Parathyroid adenoma (tissue), 2 donors: ENCODE results near the gene SLC39A8.
A peak's percentile ranks its signal among the peaks of the same experiment; 100 is the strongest.

Experiments used
- H2AFZ ChIP-seq: fragments of 300-600 bp; sonication (generic); one replicate; pipeline ENCODE4 v1.7.0; 2017; ENCODE audit warnings: antibody characterized with exemption, mild to moderate bottlenecking
- H3K27ac ChIP-seq: fragments of 300-600 bp; sonication (generic); one replicate; pipeline ENCODE4 v1.7.0; 2017
- H3K27me3 ChIP-seq: fragments of 300-600 bp; sonication (generic); one replicate; pipeline ENCODE4 v1.7.0; 2017; ENCODE audit warnings: low read length; ENCODE audit not compliant: control insufficient read depth, insufficient read depth
- H3K36me3 ChIP-seq: fragments of 300-600 bp; sonication (generic); one replicate; pipeline ENCODE4 v1.7.0; 2017; ENCODE audit warnings: low read length; ENCODE audit not compliant: control insufficient read depth, insufficient read depth
- H3K4me1 ChIP-seq: fragments of 300-600 bp; sonication (generic); one replicate; pipeline ENCODE4 v1.7.0; 2017; ENCODE audit warnings: control low read depth
- H3K4me2 ChIP-seq: fragments of 300-600 bp; sonication (generic); one replicate; pipeline ENCODE4 v1.7.0; 2017; ENCODE audit warnings: low read length
- H3K4me3 ChIP-seq: fragments of 300-600 bp; sonication (generic); one replicate; pipeline ENCODE4 v1.7.0; 2017; ENCODE audit warnings: low read depth, low read length
- H3K79me2 ChIP-seq: fragments of 300-600 bp; sonication (generic); one replicate; pipeline ENCODE4 v1.7.0; 2017; ENCODE audit warnings: control low read depth
- H3K9ac ChIP-seq: fragments of 300-600 bp; sonication (generic); one replicate; pipeline ENCODE4 v1.7.0; 2017; ENCODE audit warnings: mild to moderate bottlenecking
- H3K9me3 ChIP-seq: fragments of 300-600 bp; sonication (generic); one replicate; pipeline ENCODE4 v1.7.0; 2017; ENCODE audit warnings: low read length; ENCODE audit not compliant: control insufficient read depth
- CTCF ChIP-seq: fragments of 300-600 bp; sonication (generic); IDR thresholded peaks from one replicate; pipeline ENCODE4 v1.7.0; 2017; ENCODE audit warnings: antibody characterized with exemption, mild to moderate bottlenecking
- donor health status: primary hyperparathyroidism.

The SLC39A8 gene

GRCh38 chr4:102344954-102345794 is at the start of gene SLC39A8:
Gene SLC39A8, minus strand, starts transcription at chr4:102345482. Its CDS starts 820 bp downstream, at chr4:102344662.
- Histone ChIP-seq H3K27me3 (no peaks in the 10 kb centered on the region), H3K4me3 (peak within 1 kb of the TSS; percentile 81), H2AFZ (peak within 1 kb of the TSS; percentile 88), H3K9ac (no peak within 1 kb of the TSS), H3K4me1 (peaks cover 2% of the 10 kb centered on the region), H3K27ac (peak within 1 kb of the TSS; percentile 82), H3K36me3 (no peaks in the 10 kb centered on the region), H3K79me2 (no peaks in the 10 kb centered on the region), H3K4me2 (peak within 1 kb of the TSS; percentile 67), H3K9me3 (no peaks in the 10 kb centered on the region)
- TF ChIP-seq CTCF: peak; percentile 48

GRCh38 chr4:102392033-102392744 is 46.9 kb upstream of the SLC39A8 start:
- Histone ChIP-seq H3K4me1 (no peaks in the 10 kb centered on the region), H3K9ac (no peak overlapping the region), H3K4me2 (no peak overlapping the region), H3K79me2 (no peaks in the 10 kb centered on the region), H3K4me3 (no peak overlapping the region), H3K27me3 (no peaks in the 10 kb centered on the region), H3K9me3 (no peaks in the 10 kb centered on the region), H2AFZ (no peak overlapping the region), H3K36me3 (no peaks in the 10 kb centered on the region), H3K27ac (no peak overlapping the region)
- no peak for TF ChIP-seq CTCF

GRCh38 chr4:102390438-102390837 is 45.2 kb upstream of the SLC39A8 start:
- Histone ChIP-seq H3K4me1 (no peaks in the 10 kb centered on the region), H3K27ac (no peak overlapping the region)
- TF ChIP-seq CTCF: no peak

GRCh38 chr4:102388611-102389010 is 43.3 kb upstream of the SLC39A8 start:
- Histone ChIP-seq H3K4me2 (no peak overlapping the region), H3K27me3 (no peaks in the 10 kb centered on the region), H3K4me3 (no peak overlapping the region), H3K9ac (no peak overlapping the region), H3K27ac (no peak overlapping the region), H3K4me1 (no peaks in the 10 kb centered on the region), H3K36me3 (no peaks in the 10 kb centered on the region), H2AFZ (no peak overlapping the region), H3K9me3 (no peaks in the 10 kb centered on the region), H3K79me2 (no peaks in the 10 kb centered on the region)
- no peak for TF ChIP-seq CTCF

More at GRCh38 chr4:102390438-102390837, 45.2 kb upstream of the SLC39A8 start:
- no peaks in the 10 kb centered on the region for H3K36me3 ChIP-seq
- no peak overlapping the region for H2AFZ ChIP-seq
- H3K4me2 ChIP-seq: no peak overlapping the region
- H3K79me2 ChIP-seq: no peaks in the 10 kb centered on the region
- H3K9me3 ChIP-seq: no peaks in the 10 kb centered on the region
- H3K27me3 ChIP-seq: no peaks in the 10 kb centered on the region
- H3K9ac ChIP-seq: no peak overlapping the region
- no peak overlapping the region for H3K4me3 ChIP-seq
